Stimulated activated CD8-positive, alpha-beta memory T cell treated with anti-CD3 and anti-CD28 coated beads, Interleukin-7, amount 100 ng/mL, for 24 hours (primary cell): Measurements from ENCODE around the gene PFDN6.
"Not testable (repeated sequence)": the region's sequence is repeated elsewhere in the genome, so short reads cannot be mapped to it uniquely, and the experiment has no call there.

Source experiments
- DNase-seq: peaks from one replicate; pipeline ENCODE4 v3.0.0-alpha.2; 2020; ENCODE audit warnings: low read depth

The PFDN6 gene

GRCh38 chr6:33288921-33289783, at the start of gene PFDN6, which contains the start of gene WDR46:
Gene PFDN6 (plus strand): TSS chr6:33289601. CDS start chr6:33289857, 256 bp downstream.
Gene WDR46 (minus strand): TSS chr6:33289239. CDS start chr6:33289170, 69 bp downstream.
- DNase-seq = peak; percentile 64

- DNase-seq = no peak
These were observed 47.4 kb upstream of the PFDN6 start for GRCh38 chr6:33241968-33242367.

- DNase-seq = no peak
These were observed 45.9 kb upstream of the PFDN6 start for GRCh38 chr6:33243476-33243875.

- peak; percentile 89 for DNase-seq
These were observed 41.3 kb upstream of the PFDN6 start for GRCh38 chr6:33247977-33248642.

- DNase-seq = no peak
These were observed 40.8 kb upstream of the PFDN6 start for GRCh38 chr6:33248643-33248931.

- DNase-seq = peak; percentile 89
These were observed 40.3 kb upstream of the PFDN6 start for GRCh38 chr6:33248932-33249731.

GRCh38 chr6:33249732-33250630, 39.4 kb upstream of the PFDN6 start:
- DNase-seq = no peak

GRCh38 chr6:33250731-33251130, 38.7 kb upstream of the PFDN6 start:
- DNase-seq = no peak

GRCh38 chr6:33251395-33252012, 37.9 kb upstream of the PFDN6 start:
- no peak for DNase-seq

GRCh38 chr6:33252759-33253158, 36.6 kb upstream of the PFDN6 start:
- DNase-seq = no peak

GRCh38 chr6:33254591-33254990, 34.8 kb upstream of the PFDN6 start:
- no peak for DNase-seq

- DNase-seq = no peak
These were observed 30.4 kb upstream of the PFDN6 start for GRCh38 chr6:33259032-33259431.

GRCh38 chr6:33262490-33262889, 26.9 kb upstream of the PFDN6 start:
- DNase-seq = not testable (repeated sequence)

GRCh38 chr6:33264015-33264414, 25.4 kb upstream of the PFDN6 start:
- no peak for DNase-seq

GRCh38 chr6:33271117-33271467, 18.3 kb upstream of the PFDN6 start:
- DNase-seq = no peak

GRCh38 chr6:33271468-33272274, 17.7 kb upstream of the PFDN6 start, which contains the start of the genes RPS18 and VPS52:
Gene RPS18 (plus strand): TSS chr6:33272075. CDS start chr6:33272120, 45 bp downstream.
Gene VPS52 (minus strand): TSS chr6:33271876. CDS start chr6:33271675, 201 bp downstream.
- DNase-seq = peak; percentile 65

- no peak for DNase-seq
These were observed 16.9 kb upstream of the PFDN6 start for GRCh38 chr6:33272275-33273128.

- DNase-seq = no peak
These were observed 16.1 kb upstream of the PFDN6 start for GRCh38 chr6:33273129-33273923.
